IPS-18c (cell line): ENCODE results near the gene G6PC2.
"Not testable (repeated sequence)": the region's sequence is repeated elsewhere in the genome, so short reads cannot be mapped to it uniquely, and the experiment has no call there.

Experiments used
- H3K4me3 ChIP-seq: 2 replicates; pipeline ENCODE4 v1.7.0; 2013; ENCODE audit warnings: low read depth, mild to moderate bottlenecking, low read length, moderate library complexity; ENCODE audit not compliant: insufficient read depth
- H3K9me3 ChIP-seq: one replicate; pipeline ENCODE4 v1.6.1; 2013; ENCODE audit warnings: mild to moderate bottlenecking, low read length, moderate library complexity; ENCODE audit not compliant: control insufficient read depth, insufficient read depth

G6PC2 gene

DNA sequence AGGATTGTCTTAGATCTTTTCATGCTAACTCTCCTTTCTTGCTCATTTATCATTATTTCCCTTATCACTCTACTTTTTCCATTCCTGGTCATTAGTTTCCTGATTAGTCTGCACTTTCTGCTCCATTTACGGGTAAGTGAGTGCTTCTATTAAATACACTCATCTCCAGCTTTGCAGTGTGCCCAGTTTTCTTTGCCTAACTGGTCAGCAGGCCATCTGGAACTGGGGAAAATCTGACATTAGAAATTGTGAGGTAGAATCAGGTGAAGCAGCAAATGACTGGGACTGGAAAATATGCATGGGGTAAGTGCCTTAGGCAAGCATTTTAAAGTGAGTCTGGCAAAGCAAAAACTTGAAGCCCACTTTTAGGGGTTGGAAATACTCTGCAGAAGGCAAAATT is 29.2 kb downstream of the G6PC2 start:
- H3K9me3 ChIP-seq, result no peaks in the 10 kb centered on the region
- no peak overlapping the region for H3K4me3 ChIP-seq

DNA sequence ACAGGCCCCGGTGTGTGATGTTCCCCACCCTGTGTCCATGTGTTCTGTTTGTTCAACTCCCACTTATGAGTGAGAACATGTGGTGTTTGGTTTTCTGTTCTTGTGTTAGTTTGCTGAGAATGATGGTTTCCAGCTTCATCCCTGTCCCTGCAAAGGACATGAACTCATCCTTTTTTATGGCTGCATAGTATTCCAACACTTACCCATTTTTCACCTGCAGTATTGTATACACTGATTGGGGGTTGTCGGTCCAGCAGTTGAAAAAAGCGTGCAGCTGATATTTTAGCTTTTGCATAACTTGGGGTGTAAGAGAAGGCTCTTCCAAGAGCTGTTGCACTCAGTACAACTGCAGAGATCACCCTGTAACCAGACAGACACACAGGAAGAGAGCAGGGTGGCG is 31.1 kb downstream of the G6PC2 start:
- not testable (repeated sequence) for H3K9me3 ChIP-seq, H3K4me3 ChIP-seq

DNA sequence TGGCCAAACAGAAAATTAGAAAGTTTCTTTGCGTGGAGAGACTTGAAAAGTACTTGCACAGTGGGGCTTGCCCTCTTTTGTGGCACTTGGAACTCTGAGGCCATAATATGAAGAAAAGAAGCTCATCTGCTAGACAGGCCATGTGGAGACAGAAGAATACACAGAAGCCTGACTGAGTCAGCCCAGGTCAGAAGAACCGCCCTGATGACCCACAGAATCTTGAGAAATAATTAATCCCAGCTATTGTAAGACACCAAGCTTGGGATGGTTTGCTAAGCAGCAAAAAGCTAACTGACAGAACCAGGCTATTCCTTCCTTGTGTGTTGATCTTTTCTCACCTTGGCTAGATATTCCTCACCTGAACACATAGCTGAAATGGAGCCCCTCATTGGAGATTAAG is 33.7 kb downstream of the G6PC2 start:
- Histone ChIP-seq H3K9me3 (no peaks in the 10 kb centered on the region), H3K4me3 (no peak overlapping the region)

DNA sequence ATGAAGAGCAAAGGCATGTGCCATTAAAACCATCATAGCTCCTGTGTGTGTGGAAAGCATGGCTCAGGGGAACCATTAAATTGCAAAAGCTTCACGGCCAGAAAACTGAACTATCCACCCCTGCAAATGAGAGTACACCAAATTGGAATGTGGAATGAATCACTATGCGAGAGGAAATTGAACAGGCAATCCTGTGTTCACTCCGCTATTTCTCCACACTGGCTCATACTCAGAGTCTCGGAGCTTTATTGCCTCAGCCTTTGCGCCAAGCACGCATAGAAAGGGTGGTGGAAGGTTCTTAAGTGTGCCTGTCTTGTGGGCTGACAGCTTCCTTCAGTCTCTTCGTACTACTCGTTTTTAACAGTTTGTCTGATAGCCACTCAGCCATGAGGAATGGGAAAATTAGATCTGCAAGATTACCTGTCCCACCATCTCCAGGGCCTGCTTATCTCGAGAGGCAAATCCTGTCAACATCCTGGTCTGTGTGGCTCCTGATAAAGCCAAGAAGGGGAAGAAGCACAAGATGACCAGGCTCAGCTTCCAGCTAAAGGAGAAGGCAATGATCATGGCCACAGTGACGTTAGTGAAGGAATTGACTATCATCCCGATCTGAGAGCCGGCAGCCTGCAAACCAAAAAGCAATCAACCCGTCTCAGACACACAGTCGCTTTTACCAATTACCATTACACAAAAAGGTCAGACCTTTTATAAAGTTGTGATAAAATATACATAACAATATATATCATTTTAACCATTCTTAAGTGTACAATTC is 34.9 kb downstream of the G6PC2 start:
- Histone ChIP-seq H3K9me3 (no peaks in the 10 kb centered on the region), H3K4me3 (no peak overlapping the region)

DNA sequence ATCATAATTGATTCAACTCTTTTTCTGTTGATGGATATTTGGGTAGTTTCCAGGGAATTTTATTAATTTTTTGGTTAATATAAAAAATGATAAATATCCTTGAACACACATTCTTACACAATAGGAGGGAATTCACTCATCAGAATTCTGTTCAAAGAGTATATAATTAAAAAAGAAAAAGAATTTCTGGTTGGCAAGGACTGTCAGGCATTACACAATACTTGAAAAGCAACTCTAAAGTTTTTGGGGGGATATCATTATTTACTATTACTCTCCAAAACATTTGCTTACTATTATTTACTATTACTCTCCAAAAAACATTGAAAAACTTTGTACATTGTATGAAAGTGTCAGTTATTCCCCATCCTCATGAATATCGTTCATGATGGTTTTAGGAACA is 38.0 kb downstream of the G6PC2 start:
- no peaks in the 10 kb centered on the region for H3K9me3 ChIP-seq
- H3K4me3 ChIP-seq, result no peak overlapping the region

DNA sequence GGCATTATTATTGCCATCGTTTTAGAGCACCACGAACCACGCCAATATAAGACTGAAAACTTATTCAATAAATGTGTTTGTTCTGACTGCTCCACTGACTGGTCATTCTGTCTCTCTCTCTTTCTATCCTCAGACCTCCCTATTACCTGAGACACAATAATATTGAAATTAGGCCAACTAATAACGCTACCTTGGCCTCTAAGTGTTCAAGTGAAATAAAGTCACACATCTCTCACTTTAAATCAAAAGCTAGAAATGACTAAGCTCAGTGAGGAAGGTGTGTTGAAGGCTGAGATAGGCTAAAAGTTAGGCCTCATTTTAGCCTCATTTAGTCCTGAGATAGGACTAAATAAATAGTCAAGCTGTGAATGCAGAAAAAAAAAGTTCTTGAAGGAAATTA is 38.8 kb downstream of the G6PC2 start:
- Histone ChIP-seq H3K4me3 (no peak overlapping the region), H3K9me3 (no peaks in the 10 kb centered on the region)

DNA sequence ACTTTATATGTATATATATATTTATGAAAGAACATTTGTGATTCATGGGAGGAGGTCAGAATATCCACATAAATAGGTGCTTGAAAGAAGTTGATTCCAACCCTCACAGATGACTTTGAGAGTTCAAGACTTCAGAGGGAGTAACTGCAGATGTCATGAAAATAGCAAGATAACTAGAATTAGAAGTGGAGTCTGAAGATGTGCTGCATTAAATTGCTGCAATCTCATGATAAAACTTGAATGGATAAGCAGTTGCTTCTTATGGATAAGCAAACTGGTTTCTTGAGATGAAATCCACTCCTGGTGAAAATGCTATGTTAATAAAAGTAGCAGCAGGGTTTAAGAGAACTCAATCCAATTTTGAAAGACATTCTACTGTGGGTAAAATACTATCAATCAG is 40.2 kb downstream of the G6PC2 start:
- H3K4me3 ChIP-seq, result no peak overlapping the region
- no peaks in the 10 kb centered on the region for H3K9me3 ChIP-seq

DNA sequence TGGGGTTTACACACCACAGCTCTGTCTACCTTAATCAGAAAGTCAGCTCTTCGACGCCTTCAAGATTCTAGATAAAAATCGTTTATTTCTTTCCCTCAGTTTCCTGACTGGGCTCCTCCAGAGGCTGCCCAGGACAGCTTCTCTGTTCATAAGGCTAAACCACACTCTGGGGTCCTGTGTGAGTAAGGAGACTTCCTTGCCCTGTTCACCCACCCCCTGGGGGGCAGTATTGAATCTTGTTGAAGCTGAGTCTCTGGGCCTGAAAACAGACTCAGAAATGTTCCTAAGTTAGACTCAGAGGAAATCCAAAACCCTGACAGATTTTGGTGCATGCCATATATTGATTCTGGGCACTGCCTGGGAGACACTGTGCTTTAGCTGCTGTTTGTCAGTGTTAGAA is 43.0 kb downstream of the G6PC2 start:
- Histone ChIP-seq H3K4me3 (no peak overlapping the region), H3K9me3 (no peaks in the 10 kb centered on the region)

DNA sequence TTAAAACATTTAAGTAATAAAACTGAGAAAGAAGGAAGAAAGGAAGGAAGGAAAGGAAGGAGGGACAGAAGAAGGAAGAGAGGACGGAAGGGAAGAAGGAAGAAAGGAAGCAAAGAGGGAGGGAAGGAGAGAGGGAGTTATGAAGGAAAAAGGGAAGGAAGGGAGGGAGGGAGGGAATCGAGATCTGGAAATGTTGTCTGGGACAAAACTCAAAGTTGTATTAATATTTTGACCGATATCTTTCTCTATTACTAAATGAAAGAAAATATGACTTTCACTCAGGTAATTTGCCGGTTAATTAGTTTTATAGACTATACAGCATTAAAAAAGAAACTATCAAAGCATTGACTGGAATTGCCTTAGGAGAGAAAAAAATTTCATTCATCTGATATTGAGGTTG is 44.4 kb downstream of the G6PC2 start:
- Histone ChIP-seq H3K4me3 (no peak overlapping the region), H3K9me3 (no peaks in the 10 kb centered on the region)

DNA sequence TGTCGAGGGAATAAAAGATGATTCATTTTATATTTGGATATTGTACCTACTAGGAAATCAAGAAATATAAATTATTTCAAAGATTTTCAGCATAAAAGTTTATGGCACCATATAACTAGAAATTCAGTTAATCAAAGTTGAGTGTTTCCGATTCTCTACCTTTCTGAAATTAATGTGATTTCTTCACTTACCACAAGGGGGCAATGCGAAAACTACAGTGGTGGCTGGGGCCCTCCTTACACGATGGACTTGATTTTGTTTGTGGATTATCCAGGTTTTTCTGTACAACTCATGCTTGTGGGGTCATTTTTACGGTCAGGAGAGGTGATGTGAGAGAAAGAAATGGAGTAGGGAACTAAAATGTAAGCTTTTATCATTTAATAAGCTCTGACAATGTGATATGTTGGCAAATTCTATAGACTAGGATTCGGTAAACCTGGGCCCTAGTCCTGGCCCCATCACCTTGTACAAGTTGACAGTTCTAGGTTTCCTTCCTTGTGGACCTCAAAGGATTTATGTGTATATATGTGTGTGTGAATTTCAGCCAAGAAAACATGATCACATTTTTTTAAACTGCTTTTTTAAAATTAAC is 47.6 kb downstream of the G6PC2 start:
- Histone ChIP-seq H3K9me3 (no peaks in the 10 kb centered on the region), H3K4me3 (no peak overlapping the region)

DNA sequence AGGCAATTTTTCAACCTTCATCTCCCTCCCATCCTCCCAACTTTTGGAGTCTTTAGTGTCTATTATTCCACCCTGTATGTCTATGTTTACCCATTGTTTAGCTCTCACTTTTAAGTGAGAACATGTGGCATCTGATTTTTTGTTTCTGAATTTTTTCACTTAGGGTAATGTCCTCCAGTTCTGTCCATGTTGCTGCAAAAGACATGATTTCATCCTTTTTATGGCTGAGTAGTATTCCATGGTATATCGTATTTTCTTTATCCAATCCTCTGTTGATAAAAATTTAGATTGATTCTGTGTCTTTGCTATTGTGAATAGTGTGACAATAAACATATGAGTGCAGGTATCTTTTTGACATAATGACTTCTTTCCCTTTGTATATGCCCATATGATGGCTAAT is 48.2 kb downstream of the G6PC2 start:
- Histone ChIP-seq H3K9me3 (no peaks in the 10 kb centered on the region), H3K4me3 (no peak overlapping the region)

DNA sequence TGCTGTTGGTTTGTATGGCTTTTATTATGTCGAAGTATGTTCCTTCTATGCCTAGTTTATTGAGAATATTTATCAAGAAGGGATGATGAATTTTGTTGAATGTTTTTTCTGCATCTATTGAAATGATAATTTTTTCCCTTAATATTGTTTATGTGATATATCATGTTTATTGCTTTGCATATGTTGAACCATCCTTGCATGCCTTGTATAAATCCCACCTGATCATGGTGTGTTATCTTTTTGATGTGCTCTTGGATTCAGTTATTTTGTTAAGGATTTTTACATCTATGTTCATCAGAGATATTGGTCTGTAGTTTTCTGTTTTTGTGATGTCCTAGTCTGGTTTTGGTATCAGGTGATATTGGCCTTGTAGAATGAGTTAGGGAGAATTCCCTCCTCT is 50.8 kb downstream of the G6PC2 start:
- Histone ChIP-seq H3K4me3 (no peak overlapping the region), H3K9me3 (no peaks in the 10 kb centered on the region)

DNA sequence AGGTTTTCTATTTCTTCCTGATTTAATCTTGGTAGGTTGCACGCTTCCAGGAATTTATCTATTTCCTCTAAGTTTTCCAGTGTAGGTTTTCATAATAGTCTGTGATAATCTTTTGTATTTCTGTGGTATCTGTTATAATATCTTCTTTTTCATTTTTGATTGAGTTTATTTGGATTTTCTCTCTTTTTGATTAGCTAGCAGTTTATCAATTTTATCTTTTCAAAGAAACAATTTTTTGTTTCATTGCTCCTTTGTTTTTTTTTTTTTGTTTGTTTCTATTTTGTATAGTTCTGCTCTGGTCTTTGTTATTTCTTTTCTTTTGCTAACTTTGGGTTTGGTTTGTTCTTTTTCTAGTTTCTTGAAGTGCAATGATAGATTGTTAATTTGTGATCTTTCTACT is 51.3 kb downstream of the G6PC2 start:
- H3K4me3 ChIP-seq, result no peak overlapping the region
- no peaks in the 10 kb centered on the region for H3K9me3 ChIP-seq

DNA sequence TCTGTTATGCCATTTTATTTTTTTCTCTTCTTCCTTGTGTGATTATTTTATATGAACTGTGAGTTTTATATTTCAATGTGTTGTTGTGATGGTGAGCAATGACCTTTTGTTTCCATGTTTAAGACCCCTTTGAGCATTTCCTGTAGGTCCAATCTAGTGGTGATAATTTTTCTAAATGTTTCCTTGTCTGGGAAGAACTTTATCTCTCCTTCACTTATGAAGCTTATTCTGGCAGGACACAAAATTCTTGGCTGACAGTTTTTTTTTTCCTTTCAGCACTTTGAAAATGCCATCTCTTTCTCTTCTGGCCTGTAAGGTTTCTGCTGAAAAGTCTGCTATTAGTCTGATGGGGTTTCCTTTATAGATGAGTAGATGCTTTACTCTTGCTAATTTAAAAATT is 53.2 kb downstream of the G6PC2 start:
- Histone ChIP-seq H3K4me3 (no peak overlapping the region), H3K9me3 (no peaks in the 10 kb centered on the region)

DNA sequence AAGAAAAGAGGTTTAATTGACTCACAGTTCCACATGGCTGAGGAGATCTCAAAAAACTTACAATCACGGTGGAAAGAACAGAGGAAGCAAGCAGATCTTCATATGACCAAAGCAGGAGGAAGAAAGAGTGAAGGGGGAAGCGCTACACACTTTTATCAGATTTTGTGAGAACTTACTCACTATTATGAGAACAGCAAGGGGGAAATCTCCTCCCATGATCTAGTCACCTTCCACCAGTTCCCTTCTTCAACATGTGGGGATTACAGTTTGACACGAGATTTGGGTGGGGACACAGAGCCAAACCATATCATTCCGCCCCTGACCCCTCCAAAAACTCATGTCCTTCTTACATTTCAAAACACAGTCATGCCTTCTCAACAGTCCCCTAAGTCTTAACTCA is 54.2 kb downstream of the G6PC2 start:
- Histone ChIP-seq H3K4me3 (no peak overlapping the region), H3K9me3 (no peaks in the 10 kb centered on the region)

DNA sequence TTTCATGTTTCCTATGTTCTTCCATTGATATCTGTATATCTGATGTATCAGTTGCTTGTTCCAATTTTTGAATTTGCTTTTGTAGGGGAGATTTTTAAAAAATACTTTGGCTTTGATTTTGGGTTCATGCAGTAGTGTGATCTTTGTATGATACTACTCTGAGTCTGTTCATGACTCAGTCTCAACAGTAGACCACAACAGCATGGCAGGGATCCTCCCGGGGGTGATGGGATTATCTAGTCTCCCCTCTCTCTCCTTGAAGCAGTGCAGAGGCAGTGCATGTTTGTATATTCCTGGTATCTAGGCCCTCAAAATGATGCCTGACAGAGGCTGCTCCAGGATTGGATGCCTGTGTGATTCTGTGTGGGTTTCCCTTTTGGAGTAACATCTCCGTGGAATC is 55.3 kb downstream of the G6PC2 start:
- H3K9me3 ChIP-seq, result no peaks in the 10 kb centered on the region
- H3K4me3 ChIP-seq, result no peak overlapping the region
